ENCODE data around the gene RTP1.

DNA sequence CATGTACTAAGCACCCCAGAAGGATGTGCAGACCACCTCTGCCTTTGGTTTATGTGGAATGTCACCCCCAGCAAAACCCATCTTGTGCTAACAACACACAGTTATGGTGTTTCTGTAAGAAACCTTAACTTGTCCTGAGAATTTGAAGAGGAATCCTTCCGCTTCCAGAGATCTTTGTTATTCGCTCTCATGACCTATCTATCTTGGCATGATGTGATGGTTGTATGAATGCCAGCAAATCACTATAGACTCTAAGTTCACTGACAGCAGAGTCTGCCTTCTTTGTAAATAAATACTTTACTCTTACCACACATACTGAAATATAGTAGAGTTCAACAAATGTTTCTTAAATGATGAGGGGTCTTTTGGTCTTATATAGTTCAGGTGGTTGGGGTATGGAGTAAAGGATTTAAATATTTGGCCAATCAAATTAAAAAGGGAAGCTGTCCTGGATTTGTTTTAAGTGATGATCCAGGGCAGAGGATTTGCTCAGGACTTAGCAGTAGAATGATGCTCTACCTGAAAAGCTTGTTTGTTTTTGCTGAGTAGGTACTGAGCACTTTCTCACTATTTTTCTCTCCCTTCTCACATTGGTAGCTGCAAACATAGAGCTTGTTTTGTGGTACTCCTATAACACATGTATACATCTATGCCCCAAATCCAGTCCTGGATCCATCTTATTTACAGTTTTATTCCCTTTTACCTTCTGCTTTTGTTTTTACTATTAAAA, 27.9 kb upstream of the RTP1 start:
- TF ChIP-seq YY1 (IDR thresholded peaks at IDR 0.05; ENCODE audit: low read depth): no peak
- TF ChIP-seq, protein P1, sequence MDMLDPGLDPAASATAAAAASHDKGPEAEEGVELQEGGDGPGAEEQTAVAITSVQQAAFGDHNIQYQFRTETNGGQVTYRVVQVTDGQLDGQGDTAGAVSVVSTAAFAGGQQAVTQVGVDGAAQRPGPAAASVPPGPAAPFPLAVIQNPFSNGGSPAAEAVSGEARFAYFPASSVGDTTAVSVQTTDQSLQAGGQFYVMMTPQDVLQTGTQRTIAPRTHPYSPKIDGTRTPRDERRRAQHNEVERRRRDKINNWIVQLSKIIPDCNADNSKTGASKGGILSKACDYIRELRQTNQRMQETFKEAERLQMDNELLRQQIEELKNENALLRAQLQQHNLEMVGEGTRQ (IDR thresholded peaks at IDR 0.05; ENCODE audit: borderline replicate concordance, low read depth, low read length): no peak
